ENCODE data around the gene MPZL1.

DNA sequence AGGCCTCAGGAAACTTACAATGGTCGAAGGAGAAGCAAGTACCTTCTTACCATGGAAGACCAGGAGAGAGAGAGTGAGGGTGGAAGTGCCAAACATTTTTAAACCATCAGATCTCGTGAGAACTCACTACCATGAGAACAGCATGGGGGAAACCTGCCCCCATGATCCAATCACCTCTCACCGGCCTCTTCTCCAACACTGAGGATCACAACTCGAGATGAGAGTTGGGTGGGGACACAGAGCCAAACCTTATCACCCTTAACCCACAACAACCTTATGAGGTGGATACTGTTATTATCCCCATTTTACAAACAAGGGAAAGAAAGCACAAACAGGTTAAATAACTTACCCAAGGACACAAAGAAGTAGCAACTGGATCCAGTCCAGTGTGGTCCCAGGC lies 80.5 kb downstream of the MPZL1 start:
- TF ChIP-seq, protein P1, sequence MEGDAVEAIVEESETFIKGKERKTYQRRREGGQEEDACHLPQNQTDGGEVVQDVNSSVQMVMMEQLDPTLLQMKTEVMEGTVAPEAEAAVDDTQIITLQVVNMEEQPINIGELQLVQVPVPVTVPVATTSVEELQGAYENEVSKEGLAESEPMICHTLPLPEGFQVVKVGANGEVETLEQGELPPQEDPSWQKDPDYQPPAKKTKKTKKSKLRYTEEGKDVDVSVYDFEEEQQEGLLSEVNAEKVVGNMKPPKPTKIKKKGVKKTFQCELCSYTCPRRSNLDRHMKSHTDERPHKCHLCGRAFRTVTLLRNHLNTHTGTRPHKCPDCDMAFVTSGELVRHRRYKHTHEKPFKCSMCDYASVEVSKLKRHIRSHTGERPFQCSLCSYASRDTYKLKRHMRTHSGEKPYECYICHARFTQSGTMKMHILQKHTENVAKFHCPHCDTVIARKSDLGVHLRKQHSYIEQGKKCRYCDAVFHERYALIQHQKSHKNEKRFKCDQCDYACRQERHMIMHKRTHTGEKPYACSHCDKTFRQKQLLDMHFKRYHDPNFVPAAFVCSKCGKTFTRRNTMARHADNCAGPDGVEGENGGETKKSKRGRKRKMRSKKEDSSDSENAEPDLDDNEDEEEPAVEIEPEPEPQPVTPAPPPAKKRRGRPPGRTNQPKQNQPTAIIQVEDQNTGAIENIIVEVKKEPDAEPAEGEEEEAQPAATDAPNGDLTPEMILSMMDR (conservative IDR thresholded peaks at IDR 0.05): no peak
- no peak for TF ChIP-seq ZFX (IDR thresholded peaks at IDR 0.05)

Measured in C4-2B (cell line).